GM10248 (cell line): Measurements from ENCODE around the gene EIF3A.

Experiments
- CTCF ChIA-PET: fragments of 300-600 bp; sonication (Branson Sonifier 250); formaldehyde crosslinking; extraction: SDS; loops from one replicate; lab custom pipeline; 2021; ENCODE audit warnings: antibody characterized with exemption; lab: Yijun Ruan, JAX
- POLR2A ChIA-PET: fragments of 350-650 bp; sonication (Branson Sonifier 250); formaldehyde crosslinking; extraction: SDS; loops from one replicate; lab custom pipeline; 2020; ENCODE audit warnings: antibody characterized with exemption; lab: Yijun Ruan, JAX
- DNase-seq: peaks from one replicate; pipeline ENCODE4 v3.0.0; 2012; ENCODE audit errors: extremely low spot score
- TF ChIP-seq, protein P1 (sequence below): IDR thresholded peaks from 2 replicates; pipeline ENCODE4 v1.5.1; 2012; ENCODE audit warnings: mild to moderate bottlenecking, low read depth; ENCODE audit errors: extremely low read depth, missing control alignments, control extremely low read depth

EIF3A gene

GRCh38 chr10:119020627-119020946 is 60.0 kb downstream of the EIF3A start:
- no peak for DNase-seq
- ChIA-PET POLR2A (no interaction called here), CTCF (no interaction called here)
- TF ChIP-seq, protein P1, sequence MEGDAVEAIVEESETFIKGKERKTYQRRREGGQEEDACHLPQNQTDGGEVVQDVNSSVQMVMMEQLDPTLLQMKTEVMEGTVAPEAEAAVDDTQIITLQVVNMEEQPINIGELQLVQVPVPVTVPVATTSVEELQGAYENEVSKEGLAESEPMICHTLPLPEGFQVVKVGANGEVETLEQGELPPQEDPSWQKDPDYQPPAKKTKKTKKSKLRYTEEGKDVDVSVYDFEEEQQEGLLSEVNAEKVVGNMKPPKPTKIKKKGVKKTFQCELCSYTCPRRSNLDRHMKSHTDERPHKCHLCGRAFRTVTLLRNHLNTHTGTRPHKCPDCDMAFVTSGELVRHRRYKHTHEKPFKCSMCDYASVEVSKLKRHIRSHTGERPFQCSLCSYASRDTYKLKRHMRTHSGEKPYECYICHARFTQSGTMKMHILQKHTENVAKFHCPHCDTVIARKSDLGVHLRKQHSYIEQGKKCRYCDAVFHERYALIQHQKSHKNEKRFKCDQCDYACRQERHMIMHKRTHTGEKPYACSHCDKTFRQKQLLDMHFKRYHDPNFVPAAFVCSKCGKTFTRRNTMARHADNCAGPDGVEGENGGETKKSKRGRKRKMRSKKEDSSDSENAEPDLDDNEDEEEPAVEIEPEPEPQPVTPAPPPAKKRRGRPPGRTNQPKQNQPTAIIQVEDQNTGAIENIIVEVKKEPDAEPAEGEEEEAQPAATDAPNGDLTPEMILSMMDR = no peak

- ChIA-PET POLR2A (no interaction called here), CTCF (no interaction called here)
- no peak for DNase-seq
- TF ChIP-seq, protein P1 = no peak
These were observed 73.4 kb downstream of the EIF3A start for GRCh38 chr10:119007211-119007574.

DNA sequence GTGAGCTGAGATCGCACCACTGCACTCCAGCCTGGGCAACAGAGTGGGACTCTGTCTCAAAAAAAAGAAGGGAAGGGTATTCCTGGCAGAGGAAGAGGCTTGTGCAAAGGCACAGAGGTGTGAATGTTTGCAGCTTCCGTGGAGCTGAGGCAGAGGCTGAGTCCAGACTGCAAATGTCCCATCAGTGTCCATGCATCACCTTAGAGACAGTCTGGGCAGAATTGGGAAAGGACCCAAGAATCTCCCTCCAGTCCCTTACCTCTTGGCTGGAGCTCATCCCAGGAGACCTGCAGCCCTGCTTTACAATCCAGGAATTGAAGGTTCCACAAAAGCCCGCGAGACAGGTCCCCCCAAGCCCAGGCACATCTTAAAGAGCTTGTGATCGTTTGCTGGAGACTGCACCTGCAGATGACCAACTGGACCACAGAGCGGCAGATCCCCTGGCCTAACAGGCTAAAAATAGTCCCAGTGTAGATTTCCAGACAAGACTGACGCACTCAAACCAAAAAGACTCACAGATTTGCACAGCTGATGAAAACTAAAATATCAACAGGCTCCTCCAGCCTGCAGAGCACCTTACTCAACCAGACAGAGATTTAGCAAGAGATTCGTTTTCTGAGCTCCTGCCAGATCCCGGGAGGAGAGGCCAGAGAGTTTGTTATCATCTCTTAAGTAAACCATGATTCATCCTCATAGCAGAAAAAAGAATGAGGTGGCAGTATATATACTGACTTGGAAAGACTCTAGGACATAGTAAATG is 74.0 kb downstream of the EIF3A start:
- CTCF ChIA-PET = no interaction called here
- no peak for DNase-seq

DNA sequence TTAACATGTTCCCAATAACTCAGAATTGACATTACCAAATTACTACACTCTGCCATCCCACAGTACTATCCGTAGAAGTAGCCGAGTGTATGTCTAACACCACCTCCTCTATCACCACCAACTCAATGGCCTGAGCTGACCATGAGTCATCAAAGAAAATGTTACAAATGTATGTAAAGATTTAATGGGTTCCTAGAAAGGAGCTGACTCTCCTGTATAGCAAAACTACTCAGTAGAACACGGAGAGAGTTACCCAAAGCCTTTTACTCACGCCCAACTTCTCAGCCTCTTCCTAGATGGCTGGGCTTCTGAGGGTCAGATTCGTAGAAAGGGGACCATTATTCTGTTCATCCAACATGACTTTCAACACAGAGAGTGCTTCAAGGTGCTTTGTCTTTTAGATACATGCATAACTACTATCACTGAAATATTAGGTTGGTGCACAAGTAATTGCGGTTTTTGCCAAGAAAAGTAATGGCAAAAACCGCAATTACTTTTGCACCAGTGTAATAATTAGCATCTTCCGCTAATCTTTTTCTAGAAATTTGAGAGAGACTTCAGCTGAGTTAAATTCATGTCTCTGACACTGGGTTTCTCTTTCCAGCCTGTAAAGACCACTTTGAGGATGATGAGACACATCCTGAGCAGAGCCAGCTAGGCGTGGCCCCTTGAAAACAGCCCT is 75.1 kb downstream of the EIF3A start:
- ChIA-PET POLR2A (no interaction called here), CTCF (interaction anchor here (2.5 kb wide), 1 partner anchor 18 kb away, joined by 6 read pairs; no protein-coding TSS in a partner anchor)
- no peak for DNase-seq
- TF ChIP-seq, protein P1 = no peak

More for the DNA sequence above, 74.0 kb downstream of the EIF3A start:
- TF ChIP-seq, protein P1 = no peak
- POLR2A ChIA-PET = no interaction called here

GRCh38 chr10:119003572-119004289 is 76.9 kb downstream of the EIF3A start:
- TF ChIP-seq, protein P1 = no peak
- ChIA-PET CTCF (interaction anchor here (0.9 to 2.5 kb wide), 2 partner anchors 12 to 20 kb away, joined by 3 to 6 read pairs; no protein-coding TSS in a partner anchor), POLR2A (no interaction called here)
- no peak for DNase-seq

DNA sequence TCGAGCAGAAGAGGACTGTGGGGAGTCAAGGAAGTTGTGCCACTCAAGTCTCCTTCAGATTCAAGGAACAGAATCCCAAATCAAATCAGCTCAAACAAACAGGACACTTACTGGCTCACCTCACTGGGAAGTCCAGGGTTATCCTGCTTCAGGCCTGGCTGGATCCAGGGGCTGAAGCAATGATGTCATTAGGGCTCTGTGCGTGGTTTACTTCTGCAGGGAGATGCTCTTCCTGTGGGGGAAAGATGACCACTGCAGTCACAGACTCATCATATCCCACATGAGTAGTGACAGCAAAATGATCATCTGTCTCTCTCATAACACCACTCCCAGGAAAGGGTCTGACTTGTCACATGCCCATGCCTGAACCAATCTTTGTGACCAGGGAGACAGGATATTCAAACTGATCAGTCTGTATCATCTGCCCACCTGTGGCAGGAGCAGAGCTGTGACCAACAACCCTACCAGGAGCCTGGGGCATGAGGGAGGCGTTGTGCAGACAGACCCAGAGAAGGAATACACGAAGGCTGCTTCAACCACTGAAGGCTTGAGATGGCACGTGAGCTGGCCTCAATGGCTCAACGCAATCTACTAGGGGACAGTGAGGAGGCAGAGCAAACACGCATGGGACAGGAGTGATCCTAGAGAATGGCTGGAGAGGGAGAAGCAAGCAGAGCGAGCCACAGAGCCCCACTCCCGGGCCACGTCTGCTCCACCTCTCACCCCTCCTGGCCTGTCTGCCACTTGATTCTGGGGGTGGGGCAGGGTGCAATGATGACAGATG is 78.7 kb downstream of the EIF3A start:
- CTCF ChIA-PET = interaction anchor here (1.0 kb wide), 1 partner anchor 21 kb away, joined by 4 read pairs; no protein-coding TSS in a partner anchor
- TF ChIP-seq, protein P1 = no peak
- DNase-seq = no peak
- POLR2A ChIA-PET = no interaction called here
